Central memory CD4-positive, alpha-beta T cell (primary cell): ENCODE measurements around the gene C5orf15.

Experiments used
- DNase-seq: peaks from one replicate; pipeline ENCODE4 v3.0.0; 2022

Gene C5orf15

DNA sequence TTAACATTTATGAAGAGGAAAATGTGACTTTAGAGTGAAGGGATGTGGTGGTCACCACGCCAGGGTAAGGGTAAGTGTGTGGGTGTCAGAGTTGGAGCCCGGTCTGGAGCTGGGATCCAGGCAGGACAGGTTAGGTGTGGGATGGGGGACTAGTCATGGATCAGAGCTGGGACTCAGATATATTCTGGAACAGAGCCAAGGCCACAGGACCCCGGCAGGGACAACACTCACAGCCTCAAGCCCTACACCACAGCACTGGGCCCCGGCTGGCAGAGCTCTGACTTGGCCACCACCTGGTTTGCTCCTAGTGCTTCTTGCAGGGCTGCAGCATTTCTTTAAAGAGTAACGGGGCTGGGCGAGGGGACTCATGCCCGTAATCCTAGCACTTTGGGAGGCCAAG is 47.4 kb downstream of the C5orf15 start:
- no peak for DNase-seq

DNA sequence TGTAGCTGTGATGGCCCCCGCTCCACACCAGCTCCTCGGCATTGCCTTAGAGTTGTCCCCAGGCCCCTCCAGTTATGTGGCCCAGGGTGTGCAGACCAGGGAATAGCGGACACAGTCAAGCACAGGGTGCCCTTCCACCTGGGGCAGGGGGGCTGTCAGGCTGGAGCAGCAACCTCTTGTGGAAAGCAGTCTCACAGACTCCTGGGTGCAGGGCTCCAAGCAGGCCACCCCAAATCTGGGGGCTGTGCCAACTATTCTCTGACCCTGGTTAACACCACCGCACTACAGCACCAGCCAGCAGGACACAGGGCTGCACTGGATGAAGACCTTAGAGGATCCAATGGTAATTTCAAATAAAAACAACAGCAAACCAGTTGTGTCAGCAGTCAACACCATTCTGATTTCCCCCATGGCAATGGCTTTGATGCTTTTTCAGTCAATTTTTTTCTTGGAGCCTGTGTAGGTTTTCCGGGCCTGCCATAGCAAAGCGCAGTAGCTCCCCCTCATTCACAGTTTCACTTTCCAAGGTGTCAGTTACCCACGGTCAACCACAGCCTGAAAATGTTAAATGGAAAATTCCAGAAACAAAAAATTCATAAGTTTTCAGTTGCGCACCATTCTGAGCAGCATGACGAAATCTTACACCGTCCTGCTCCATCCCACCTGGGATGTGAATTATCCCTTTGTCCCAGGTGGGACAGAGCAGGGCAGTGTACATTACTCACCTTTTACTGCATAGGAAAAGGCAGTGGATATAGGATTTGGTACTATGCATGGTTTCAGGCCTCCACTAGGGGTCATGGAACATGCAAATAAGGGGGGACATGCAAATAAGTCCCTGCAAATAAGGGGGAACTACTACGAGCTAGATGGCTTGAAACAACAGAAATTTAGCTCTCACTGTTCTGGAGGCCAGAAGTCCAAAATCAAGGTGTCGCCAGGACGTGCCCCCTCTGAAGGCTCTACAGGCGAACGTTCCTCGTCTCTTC is 49.0 kb downstream of the C5orf15 start:
- no peak for DNase-seq

DNA sequence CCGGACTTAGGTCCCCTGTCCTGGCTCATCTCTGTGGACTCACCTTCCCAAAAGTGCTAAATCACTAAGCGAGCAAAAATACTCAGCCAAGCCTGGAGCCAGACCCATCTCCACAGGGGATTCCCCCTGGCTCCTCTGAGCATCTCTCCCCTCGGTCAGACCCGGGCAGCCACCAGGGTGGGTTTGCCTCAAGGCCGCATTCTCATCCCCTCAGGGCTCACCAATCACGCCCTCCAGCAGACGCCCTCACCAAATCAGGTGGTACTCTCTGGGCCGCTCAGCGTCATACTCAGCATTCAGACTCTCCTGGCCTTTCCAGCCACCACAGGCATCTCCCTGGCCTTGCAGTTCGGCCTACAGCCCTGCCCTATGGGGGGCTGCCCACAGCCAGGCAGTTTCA is 49.7 kb downstream of the C5orf15 start:
- no peak for DNase-seq

DNA sequence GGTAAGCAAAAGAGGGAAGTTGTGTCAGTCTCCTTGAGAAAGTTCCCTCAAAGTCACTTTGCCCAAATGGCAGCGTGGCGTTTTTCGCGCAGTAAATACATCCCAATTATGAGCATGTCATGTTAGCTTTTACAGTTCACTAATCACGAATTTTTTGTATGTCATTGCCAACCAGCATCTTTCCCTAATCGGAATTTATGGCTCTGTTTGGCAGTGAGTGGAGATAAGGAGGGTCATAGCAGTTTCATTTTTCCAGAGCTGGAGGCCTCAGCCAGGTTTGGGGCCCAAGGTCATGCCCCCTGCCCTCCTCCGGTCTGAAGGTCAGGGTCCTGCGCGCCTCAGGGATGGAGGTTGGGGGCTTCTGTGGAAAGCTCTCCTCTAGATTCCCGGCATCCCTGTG is 50.1 kb downstream of the C5orf15 start:
- DNase-seq = no peak

DNA sequence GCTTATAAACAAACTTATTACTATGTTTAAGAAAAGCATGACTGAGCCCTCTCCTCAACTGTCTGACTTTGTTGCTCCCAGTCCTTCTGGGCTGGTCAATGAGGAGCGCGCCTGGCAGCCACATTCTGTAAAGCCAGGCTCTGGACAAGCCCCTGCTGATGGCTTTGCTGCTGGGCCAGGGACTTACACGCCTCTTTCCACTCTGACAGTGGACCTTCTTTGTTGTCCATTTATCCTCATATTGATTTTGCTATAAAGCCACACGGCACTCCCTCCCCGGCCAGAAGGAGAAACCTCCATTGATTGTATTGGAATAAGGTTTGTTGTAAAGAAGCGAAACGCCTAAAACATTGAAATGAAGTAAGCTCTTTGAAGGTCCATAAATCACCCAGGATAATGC is 50.6 kb downstream of the C5orf15 start:
- DNase-seq = no peak

DNA sequence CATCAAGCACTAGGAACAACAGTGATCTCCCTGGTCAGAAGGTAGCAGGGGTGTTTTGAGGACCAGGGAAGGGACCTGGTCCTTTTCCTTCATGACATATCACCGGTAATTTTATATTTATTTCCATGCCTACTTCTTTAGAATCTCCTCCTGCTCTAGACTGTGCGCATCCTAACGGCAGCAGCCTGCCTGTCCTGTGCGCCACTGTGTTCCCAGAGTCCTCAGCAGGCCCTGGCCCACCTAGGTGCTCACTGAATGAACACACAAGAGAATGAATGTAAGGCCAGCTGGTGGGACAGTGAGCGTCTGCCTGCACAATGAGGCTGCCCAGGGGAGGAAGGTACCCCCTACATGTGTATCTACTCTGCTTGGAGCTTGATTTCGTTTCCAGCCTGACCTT is 51.5 kb downstream of the C5orf15 start:
- no peak for DNase-seq

DNA sequence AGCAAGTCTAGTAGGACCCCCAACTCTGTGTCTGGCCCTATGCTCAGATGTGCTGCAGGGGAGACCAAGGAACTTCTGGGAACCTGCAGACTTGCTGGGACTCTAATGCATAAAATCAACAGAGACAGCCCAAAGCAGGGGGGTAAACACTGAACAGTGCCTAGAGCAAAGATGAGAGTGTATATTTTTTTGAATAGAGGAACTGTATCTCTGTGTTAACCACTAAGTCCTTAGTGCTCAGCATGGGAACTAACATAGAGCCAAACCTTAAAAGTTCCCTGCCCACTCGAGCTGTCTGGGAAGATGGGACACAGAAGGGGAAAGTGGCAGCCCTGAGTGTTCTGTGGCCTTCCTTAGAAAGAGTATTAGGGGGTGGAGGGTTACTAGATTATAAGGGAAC is 51.9 kb downstream of the C5orf15 start:
- DNase-seq = no peak

DNA sequence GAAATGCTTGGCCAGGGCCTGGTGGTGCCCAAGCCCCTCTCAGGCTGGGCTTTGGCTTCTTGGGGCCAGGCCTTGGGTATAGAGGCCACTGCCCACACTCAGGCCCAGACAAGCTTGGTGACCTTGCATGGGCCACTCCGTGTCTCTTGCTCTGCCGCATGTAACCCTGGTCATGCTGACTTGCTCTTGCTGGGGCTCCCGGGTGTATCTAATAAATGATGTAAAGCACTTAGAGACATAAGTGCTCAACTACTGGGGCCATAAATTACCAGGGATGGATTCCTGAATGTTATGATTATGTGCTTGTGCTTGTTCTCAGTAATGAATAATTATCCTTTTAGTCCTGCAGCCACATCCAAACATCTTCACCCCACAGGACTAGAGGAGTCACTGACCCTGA is 54.0 kb downstream of the C5orf15 start:
- no peak for DNase-seq

DNA sequence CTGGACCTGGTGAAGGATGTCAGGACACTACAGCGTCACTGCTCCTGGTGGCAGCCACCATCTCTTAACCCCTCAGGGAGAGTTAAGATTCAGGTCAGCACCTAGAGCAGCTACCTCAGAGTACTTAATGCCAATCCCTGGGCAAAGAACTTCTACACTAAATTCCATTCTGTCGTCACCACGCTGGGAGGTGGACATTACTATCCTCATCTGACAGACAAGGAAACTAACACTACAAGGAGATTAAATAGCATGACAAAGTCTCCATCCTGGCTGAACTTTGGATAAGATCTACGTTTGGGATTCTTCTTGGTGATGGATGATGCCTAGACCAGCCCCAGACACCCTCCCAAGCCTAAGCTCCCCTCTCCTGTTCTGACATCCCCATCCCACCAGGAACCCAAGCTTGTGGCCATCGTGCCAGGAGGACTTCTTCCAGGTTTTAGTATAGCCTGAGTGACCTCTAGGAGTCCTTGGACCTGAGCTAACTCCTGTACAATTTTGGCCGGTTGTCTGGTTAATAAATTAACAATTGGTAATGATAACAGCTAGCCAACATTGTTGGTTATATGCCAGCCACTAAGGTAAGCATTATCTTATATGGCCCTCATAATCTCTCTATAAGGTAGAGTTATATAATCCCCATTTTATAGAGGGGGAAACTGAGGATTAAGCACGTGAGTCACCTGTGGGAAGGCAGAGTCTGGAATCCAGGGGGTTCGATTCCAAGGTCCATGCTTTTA is 54.8 kb downstream of the C5orf15 start:
- no peak for DNase-seq

DNA sequence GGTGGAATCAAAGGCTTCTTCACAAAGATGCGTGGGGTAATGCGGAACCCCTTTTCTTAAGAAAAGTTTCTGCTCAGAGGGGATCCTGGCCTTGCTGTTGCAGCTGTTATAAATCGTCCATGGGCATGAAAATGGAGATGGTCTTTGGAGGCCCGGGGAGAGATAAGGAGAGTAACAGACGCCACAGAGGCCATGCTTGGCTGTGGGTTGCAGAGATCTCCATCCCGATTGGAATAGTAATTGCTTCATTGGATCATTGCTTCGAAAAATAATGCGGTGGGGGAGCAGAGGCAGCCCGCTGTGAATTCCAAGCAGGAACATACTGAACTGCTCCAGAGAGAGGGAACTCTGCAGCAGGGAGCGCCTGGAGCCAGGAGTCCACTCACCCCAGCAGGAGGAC is 55.5 kb downstream of the C5orf15 start:
- DNase-seq = no peak

DNA sequence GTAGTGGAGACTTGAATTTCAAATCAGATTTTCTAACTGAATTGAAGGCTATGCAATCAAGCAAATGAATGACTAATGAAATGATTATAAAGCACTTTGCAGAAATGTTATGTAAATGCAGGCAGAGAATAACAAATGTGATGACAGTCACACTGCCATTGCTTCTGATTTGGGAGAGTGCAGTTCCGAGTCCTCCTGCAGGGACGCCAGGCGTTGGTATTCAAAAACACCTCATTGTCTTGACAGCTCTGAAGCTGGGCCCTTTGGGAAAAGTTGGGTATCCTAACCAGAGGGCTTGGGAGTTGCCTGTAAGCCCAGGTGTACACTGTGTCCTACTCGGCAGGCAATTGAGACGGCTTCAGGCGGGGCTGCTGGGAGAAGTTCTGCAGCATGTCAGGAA is 57.9 kb downstream of the C5orf15 start:
- DNase-seq = no peak

DNA sequence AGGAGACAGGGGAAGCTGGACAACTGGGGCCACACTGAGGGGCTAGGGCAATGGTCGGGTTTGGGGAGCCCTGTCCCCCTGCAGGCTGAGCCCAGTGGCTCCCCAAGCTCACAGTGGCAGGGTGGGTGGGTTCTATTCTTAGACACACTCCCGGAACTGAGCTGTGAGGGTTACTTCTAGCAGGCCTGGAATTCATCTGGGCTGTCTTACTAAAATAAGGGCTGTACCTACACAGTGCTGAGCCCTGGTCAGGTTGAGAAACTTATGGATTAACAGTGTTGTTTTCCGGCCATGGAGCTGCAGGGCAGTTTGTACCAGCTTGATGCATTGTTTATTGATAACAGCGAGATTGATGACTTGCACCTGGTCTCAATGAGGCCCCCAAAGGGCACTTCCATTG is 58.8 kb downstream of the C5orf15 start:
- no peak for DNase-seq

DNA sequence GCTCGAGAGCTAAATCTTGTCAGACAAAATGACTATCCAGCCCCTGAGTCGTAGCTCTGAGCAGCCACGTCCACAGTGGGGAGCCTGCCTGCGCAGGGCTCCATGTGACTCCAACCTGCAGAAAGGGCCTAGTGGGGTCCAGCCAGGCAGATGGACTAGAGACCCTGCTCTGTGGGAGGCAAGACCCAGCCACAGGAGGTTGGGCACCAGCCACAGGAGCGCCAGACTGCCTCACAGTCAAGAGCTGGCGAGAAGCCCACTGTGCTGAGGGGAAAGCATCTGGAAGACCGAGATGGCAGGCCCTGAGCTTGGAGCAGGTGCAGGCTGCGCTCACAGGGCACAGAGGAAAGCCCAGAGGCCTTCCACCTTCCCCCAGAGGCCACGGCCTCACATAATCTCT is 61.4 kb downstream of the C5orf15 start:
- no peak for DNase-seq

DNA sequence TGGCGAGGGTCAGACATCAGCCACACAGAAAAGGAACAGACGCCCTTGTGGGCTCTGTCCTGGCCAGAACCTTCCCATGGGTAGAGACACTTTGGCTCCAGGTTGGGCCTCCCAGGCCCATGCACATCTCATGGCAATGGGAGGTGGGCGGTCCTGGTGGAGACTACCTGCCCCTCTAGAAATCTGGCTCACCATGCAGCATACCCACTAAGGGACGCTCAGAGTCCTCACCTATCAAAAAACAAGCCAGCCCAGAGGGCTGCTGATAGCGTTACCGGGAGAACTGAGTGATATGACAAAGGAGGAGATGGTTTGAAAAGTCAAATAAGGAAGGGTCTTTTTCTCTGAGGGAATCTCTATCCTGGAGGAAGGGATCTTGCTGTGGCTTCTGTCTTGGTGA is 62.1 kb downstream of the C5orf15 start:
- no peak for DNase-seq
